Spinal cord (tissue), 10 donors: Measurements from ENCODE around the gene TAS2R1. TPM values are rescaled to one million over a fixed set of nuclear protein-coding genes. Genes with fewer than 3 reads are reported as not detected.
"Not testable (repeated sequence)": the region's sequence is repeated elsewhere in the genome, so short reads cannot be mapped to it uniquely, and the experiment has no call there.

Experiments used
- DNase-seq, 6 donors: peaks; one replicate each; pipeline versions ENCODE4 v3.0.0 to v3.0.0-alpha.2; 2013 to 2015; ENCODE audit warnings: low spot score in 6 of 6, low read depth in 4 of 6
- H3K27ac ChIP-seq: one replicate; pipeline ENCODE4 v1.5.1; 2013; ENCODE audit warnings: low read depth, low read length, control low read depth
- H3K27me3 ChIP-seq: one replicate; pipeline ENCODE4 v1.6.1; 2013; ENCODE audit warnings: low read length; ENCODE audit not compliant: control insufficient read depth, insufficient read depth
- H3K36me3 ChIP-seq: one replicate; pipeline ENCODE4 v1.6.1; 2013; ENCODE audit warnings: low read length; ENCODE audit not compliant: control insufficient read depth, insufficient read depth
- H3K4me1 ChIP-seq: one replicate; pipeline ENCODE4 v1.6.1; 2013; ENCODE audit warnings: low read length; ENCODE audit not compliant: control insufficient read depth, insufficient read depth
- H3K4me3 ChIP-seq: one replicate; pipeline ENCODE4 v1.5.1; 2013; ENCODE audit warnings: low read depth, low read length, control low read depth
- H3K9me3 ChIP-seq: one replicate; pipeline ENCODE4 v1.6.1; 2013; ENCODE audit warnings: low read length; ENCODE audit not compliant: control insufficient read depth, insufficient read depth
- WGBS: methylation state at CpG from one replicate; pipeline ENCODE4 v1.1.5; 2013; ENCODE audit warnings: missing lambda C conversion rate; ENCODE audit not compliant: insufficient coverage; 5-methylcytosine and 5-hydroxymethylcytosine counted together
- polyA plus RNA-seq, 2 donors: library from polyadenylated mRNA; unstranded; fragments of 120-200 nt; gene quantifications; one replicate each; pipeline ENCODE4 v1.2.1, GENCODE V29; 2013; ENCODE audit not compliant: insufficient read length in 2 of 2
- total RNA-seq, 2 donors: library from RNA; depleted of rRNA in 1 of 2; stranded (reverse); fragments of 120-200 nt in 1 of 2; fragments of >200 nt in 1 of 2; gene quantifications; one replicate each; pipeline versions ENCODE4 v1.2.3 to v1.2.4, GENCODE V29; 2013 to 2014
- donor health status: healthy.

The TAS2R1 gene
- total and polyA plus RNA-seq, 4 donors, result 0.69 to 0.94 TPM; not detected in 2

GRCh38 chr5:9613360-9613759 is 16.8 kb downstream of the TAS2R1 start:
- no peaks in the 10 kb centered on the region for H3K4me1 ChIP-seq

GRCh38 chr5:9610969-9611368 is 19.2 kb downstream of the TAS2R1 start:
- no CpG with 5 or more reads among the region's 2 CpGs for WGBS

More at GRCh38 chr5:9613360-9613759, 16.8 kb downstream of the TAS2R1 start:
- H3K4me3 ChIP-seq, result no peak overlapping the region
- no peak for DNase-seq
- WGBS, result 100% methylated on average over 2 of the region's 3 CpGs
- H3K9me3 ChIP-seq, result no peaks in the 10 kb centered on the region
- H3K27me3 ChIP-seq, result no peaks in the 10 kb centered on the region
- H3K27ac ChIP-seq, result no peak overlapping the region
- no peaks in the 10 kb centered on the region for H3K36me3 ChIP-seq

GRCh38 chr5:9610364-9610763 is 19.8 kb downstream of the TAS2R1 start:
- WGBS, result 100% methylated on average over 1 of the region's 1 CpG
- H3K9me3 ChIP-seq, result no peaks in the 10 kb centered on the region

More at GRCh38 chr5:9610969-9611368, 19.2 kb downstream of the TAS2R1 start:
- H3K4me1 ChIP-seq, result no peaks in the 10 kb centered on the region
- no peaks in the 10 kb centered on the region for H3K36me3 ChIP-seq
- no peak overlapping the region for H3K27ac ChIP-seq
- H3K27me3 ChIP-seq, result no peaks in the 10 kb centered on the region
- H3K4me3 ChIP-seq, result no peak overlapping the region
- H3K9me3 ChIP-seq, result no peaks in the 10 kb centered on the region
- no peak for DNase-seq

GRCh38 chr5:9608093-9608492 is 22.1 kb downstream of the TAS2R1 start:
- no peaks in the 10 kb centered on the region for H3K36me3 ChIP-seq
- H3K9me3 ChIP-seq, result no peaks in the 10 kb centered on the region
- DNase-seq, result no peak
- no peak overlapping the region for H3K27ac ChIP-seq
- WGBS, result no CpG with 5 or more reads among the region's 2 CpGs
- no peak overlapping the region for H3K4me3 ChIP-seq
- no peaks in the 10 kb centered on the region for H3K27me3 ChIP-seq
- no peaks in the 10 kb centered on the region for H3K4me1 ChIP-seq

More at GRCh38 chr5:9610364-9610763, 19.8 kb downstream of the TAS2R1 start:
- no peak overlapping the region for H3K27ac ChIP-seq
- no peak overlapping the region for H3K4me3 ChIP-seq
- no peaks in the 10 kb centered on the region for H3K27me3 ChIP-seq
- H3K4me1 ChIP-seq, result no peaks in the 10 kb centered on the region
- no peak for DNase-seq
- H3K36me3 ChIP-seq, result no peaks in the 10 kb centered on the region

GRCh38 chr5:9605041-9605838 is 24.9 kb downstream of the TAS2R1 start:
- Histone ChIP-seq H3K27ac (no peak overlapping the region), H3K27me3 (no peaks in the 10 kb centered on the region), H3K4me1 (no peaks in the 10 kb centered on the region), H3K9me3 (no peaks in the 10 kb centered on the region), H3K36me3 (no peaks in the 10 kb centered on the region), H3K4me3 (no peak overlapping the region)
- DNase-seq, result no peak
- WGBS, result 84% methylated on average over 6 of the region's 6 CpGs

- no peaks in the 10 kb centered on the region for H3K4me1 ChIP-seq
- no peaks in the 10 kb centered on the region for H3K27me3 ChIP-seq
- H3K27ac ChIP-seq, result no peak overlapping the region
- no peaks in the 10 kb centered on the region for H3K9me3 ChIP-seq
- WGBS, result 84% methylated on average over 5 of the region's 5 CpGs
- no peaks in the 10 kb centered on the region for H3K36me3 ChIP-seq
- H3K4me3 ChIP-seq, result no peak overlapping the region
- DNase-seq, result no peak
These were observed 25.7 kb downstream of the TAS2R1 start for GRCh38 chr5:9604416-9604815.

- H3K27ac ChIP-seq, result no peak overlapping the region
- no peak overlapping the region for H3K4me3 ChIP-seq
- peaks cover 3% of the 10 kb centered on the region for H3K4me1 ChIP-seq
- no peaks in the 10 kb centered on the region for H3K27me3 ChIP-seq
- H3K36me3 ChIP-seq, result no peaks in the 10 kb centered on the region
- no peaks in the 10 kb centered on the region for H3K9me3 ChIP-seq
- WGBS, result 95% methylated on average over 4 of the region's 7 CpGs
- DNase-seq, result no peak
These were observed 29.0 kb downstream of the TAS2R1 start for GRCh38 chr5:9601055-9601739.

- Histone ChIP-seq H3K9me3 (no peaks in the 10 kb centered on the region), H3K27ac (no peak overlapping the region), H3K36me3 (no peaks in the 10 kb centered on the region), H3K4me3 (no peak overlapping the region), H3K27me3 (no peaks in the 10 kb centered on the region), H3K4me1 (peaks cover 3% of the 10 kb centered on the region)
- DNase-seq, result no peak
- 90% methylated on average over 3 of the region's 3 CpGs for WGBS
These were observed 30.8 kb downstream of the TAS2R1 start for GRCh38 chr5:9599391-9599790.

GRCh38 chr5:9598329-9598728 is 31.8 kb downstream of the TAS2R1 start:
- H3K4me1 ChIP-seq, H3K27ac ChIP-seq, H3K36me3 ChIP-seq, H3K27me3 ChIP-seq, H3K9me3 ChIP-seq, DNase-seq, H3K4me3 ChIP-seq: not testable (repeated sequence)
- no CpG with 5 or more reads among the region's 6 CpGs for WGBS

- not testable (repeated sequence) for H3K27me3 ChIP-seq, H3K4me3 ChIP-seq, H3K4me1 ChIP-seq, H3K36me3 ChIP-seq, DNase-seq, H3K9me3 ChIP-seq, H3K27ac ChIP-seq
- WGBS, result 60% methylated on average over 1 of the region's 7 CpGs
These were observed 32.8 kb downstream of the TAS2R1 start for GRCh38 chr5:9597322-9597721.
